HepG2 (cell line): Measurements from ENCODE around the gene PPP1R13B. TPM values are rescaled to one million over a fixed set of nuclear protein-coding genes. Genes with fewer than 3 reads are reported as not detected.
A peak's percentile ranks its signal among the peaks of the same experiment; 100 is the strongest.

Experiments used
- FOXA3 ChIP-seq: IDR thresholded peaks from 2 replicates; pipeline ENCODE4 v1.6.1; 2016; ENCODE audit warnings: missing genetic modification reagents, missing compliant biosample characterization
- GATAD2A ChIP-seq: IDR thresholded peaks from 2 replicates; pipeline ENCODE4 v1.6.1; 2016
- GMEB1 ChIP-seq: sonication (generic); formaldehyde crosslinking; IDR thresholded peaks from 2 replicates; pipeline ENCODE4 v1.5.1; 2020; ENCODE audit warnings: missing genetic modification reagents, mild to moderate bottlenecking, borderline replicate concordance
- GRHL1 ChIP-seq: sonication (generic); formaldehyde crosslinking; conservative IDR thresholded peaks from 2 replicates; pipeline ENCODE4 v1.8.0; 2022; ENCODE audit warnings: missing genetic modification reagents
- HOXA3 ChIP-seq: sonication (generic); formaldehyde crosslinking; IDR thresholded peaks from 2 replicates; pipeline ENCODE4 v1.5.0; 2020; ENCODE audit warnings: missing genetic modification reagents
- KLF9 ChIP-seq: IDR thresholded peaks from 2 replicates; pipeline ENCODE4 v1.6.1; 2016; ENCODE audit warnings: low read depth
- MEIS1 ChIP-seq: sonication (generic); formaldehyde crosslinking; IDR thresholded peaks from 2 replicates; pipeline ENCODE4 v1.9.0; 2021; ENCODE audit warnings: mild to moderate bottlenecking, missing genetic modification reagents, moderate library complexity, borderline replicate concordance
- MIXL1 ChIP-seq: IDR thresholded peaks from 2 replicates; pipeline ENCODE4 v1.6.1; 2016
- PLSCR1 ChIP-seq: sonication (generic); formaldehyde crosslinking; IDR thresholded peaks from 2 replicates; pipeline ENCODE4 v1.5.0; 2020; ENCODE audit warnings: missing genetic modification reagents, mild to moderate bottlenecking, borderline replicate concordance
- REXO4 ChIP-seq: sonication (generic); formaldehyde crosslinking; IDR thresholded peaks from 2 replicates; pipeline ENCODE4 v1.8.0; 2022; ENCODE audit warnings: missing genetic modification reagents, mild to moderate bottlenecking, borderline replicate concordance
- ZBTB43 ChIP-seq: sonication (generic); formaldehyde crosslinking; conservative IDR thresholded peaks from 2 replicates; pipeline ENCODE4 v1.4.0; 2020; ENCODE audit warnings: missing genetic modification reagents
- ZNF17 ChIP-seq: sonication (generic); formaldehyde crosslinking; IDR thresholded peaks from 2 replicates; pipeline ENCODE4 v1.5.0; 2020; ENCODE audit warnings: mild to moderate bottlenecking, missing genetic modification reagents
- ZNF256 ChIP-seq: sonication (generic); formaldehyde crosslinking; conservative IDR thresholded peaks from 2 replicates; pipeline ENCODE4 v1.4.0; 2020; ENCODE audit warnings: missing genetic modification reagents
- ZNF263 ChIP-seq: sonication (generic); formaldehyde crosslinking; IDR thresholded peaks from 2 replicates; pipeline ENCODE4 v1.4.0; 2020; ENCODE audit warnings: missing genetic modification reagents
- ZNF34 ChIP-seq: sonication (generic); formaldehyde crosslinking; IDR thresholded peaks from 2 replicates; pipeline ENCODE4 v1.4.0; 2020; ENCODE audit warnings: mild to moderate bottlenecking, missing genetic modification reagents, borderline replicate concordance
- ZNF343 ChIP-seq: sonication (generic); formaldehyde crosslinking; IDR thresholded peaks from 2 replicates; pipeline ENCODE4 v1.4.0; 2020; ENCODE audit warnings: mild to moderate bottlenecking, missing genetic modification reagents
- ZNF501 ChIP-seq: sonication (generic); formaldehyde crosslinking; IDR thresholded peaks from 2 replicates; pipeline ENCODE4 v1.5.1; 2020; ENCODE audit warnings: mild to moderate bottlenecking, moderate library complexity, missing genetic modification reagents
- ZNF670 ChIP-seq: sonication (generic); formaldehyde crosslinking; IDR thresholded peaks from 2 replicates; pipeline ENCODE4 v1.8.0; 2022; ENCODE audit warnings: mild to moderate bottlenecking, missing genetic modification reagents, borderline replicate concordance
- ZNF761 ChIP-seq: sonication (generic); formaldehyde crosslinking; conservative IDR thresholded peaks from 2 replicates; pipeline ENCODE4 v1.4.0; 2020; ENCODE audit warnings: mild to moderate bottlenecking, missing genetic modification reagents
- ZNF766 ChIP-seq: sonication (generic); formaldehyde crosslinking; IDR thresholded peaks from 2 replicates; pipeline ENCODE4 v1.5.0; 2020; ENCODE audit warnings: missing genetic modification reagents, borderline replicate concordance
- ZNF891 ChIP-seq: sonication (generic); formaldehyde crosslinking; IDR thresholded peaks from 2 replicates; pipeline ENCODE4 v1.5.0; 2020; ENCODE audit warnings: mild to moderate bottlenecking, missing genetic modification reagents
- polyA plus RNA-seq, 8 experiments: library from polyadenylated mRNA; depleted of rRNA in 3 of 8; stranded (reverse) in 7 of 8; unstranded in 1 of 8; fragments of >200 nt; fragmentation: Illumina TruSeq in 4 of 8; extraction: Trizol in 4 of 8; gene quantifications; 2 replicates each; pipeline versions ENCODE4 v1.2.1 to v1.2.3, GENCODE V29; 2011 to 2016; ENCODE audit warnings: low read depth in 4 of 8, missing spikeins in 1 of 8, mixed read lengths in 1 of 8; ENCODE audit not compliant: insufficient read depth in 1 of 8
- total RNA-seq, 5 experiments: library from RNA; depleted of rRNA; stranded (reverse); fragments of >200 nt; fragmentation: Illumina TruSeq; extraction: Trizol; gene quantifications; 2 replicates each; pipeline ENCODE4 v1.2.3, GENCODE V29; 2016; ENCODE audit warnings: low read depth in 1 of 5

PPP1R13B gene
- total and polyA plus RNA-seq, 2 of the 13 experiments (the other 11 are each of a cell fraction or from before 2014, with no cell fraction given): 4.6 to 9.4 TPM

GRCh38 chr14:103848175-103849077 lies 1.1 kb upstream of the PPP1R13B start (continued):
- TF ChIP-seq GMEB1 (CRISPR knock-in tag): no peak
- peak; percentile 84 for TF ChIP-seq ZNF263
- TF ChIP-seq PLSCR1 (CRISPR knock-in tag): no peak
- TF ChIP-seq ZNF670 (CRISPR knock-in tag): peak; percentile 49; the same call in 1 of the 2 replicates
- TF ChIP-seq ZNF766 (CRISPR knock-in tag): no peak
- TF ChIP-seq MIXL1 (CRISPR knock-in tag): no peak
- no peak for TF ChIP-seq ZNF34
- TF ChIP-seq ZNF761 (CRISPR knock-in tag): no peak
- TF ChIP-seq HOXA3 (CRISPR knock-in tag): no peak
- no peak for TF ChIP-seq REXO4
- 0 out of 2 replicates have a peak, but pooled peaks have one; percentile 15 for TF ChIP-seq MEIS1
- no peak for TF ChIP-seq GRHL1 (CRISPR knock-in tag)
- TF ChIP-seq ZNF343 (CRISPR knock-in tag): 0 out of 2 replicates have a peak, but pooled peaks have one; percentile 46
- TF ChIP-seq GATAD2A (CRISPR knock-in tag): peak; percentile 46; the same call in 1 of the 2 replicates
- no peak for TF ChIP-seq ZNF256 (CRISPR knock-in tag)
- TF ChIP-seq ZBTB43 (CRISPR knock-in tag): no peak
- no peak for TF ChIP-seq ZNF17 (CRISPR knock-in tag)
- TF ChIP-seq FOXA3: peak; percentile 7; the same call in 1 of the 2 replicates
- no peak for TF ChIP-seq KLF9
- TF ChIP-seq ZNF501 (CRISPR knock-in tag): peak; percentile 12
- no peak for TF ChIP-seq ZNF891
